Measurements from ENCODE around the gene TMEM45B. TPM values are rescaled to one million over a fixed set of nuclear protein-coding genes. Genes with fewer than 3 reads are reported as not detected.
A peak's percentile ranks its signal among the peaks of the same experiment; 100 is the strongest.

TMEM45B gene
- total and polyA plus RNA-seq, 2 of the 13 experiments (the other 11 are each of a cell fraction or from before 2014, with no cell fraction given): 29.1 to 181 TPM

- no peak for TF ChIP-seq ZBTB20 (CRISPR knock-in tag; IDR thresholded peaks at IDR 0.05; ENCODE audit: borderline replicate concordance, low read depth)
- TF ChIP-seq ZNF747 (CRISPR knock-in tag; IDR thresholded peaks at IDR 0.05; ENCODE audit: borderline replicate concordance): peak; percentile 80; the same call in 1 of the 2 replicates
- no peak for TF ChIP-seq ZNF382 (CRISPR knock-in tag; IDR thresholded peaks at IDR 0.05; ENCODE audit: borderline replicate concordance)
- no peak for TF ChIP-seq ZXDC (CRISPR knock-in tag; IDR thresholded peaks at IDR 0.05)
- TF ChIP-seq ZNF777 (CRISPR knock-in tag; IDR thresholded peaks at IDR 0.05): peak; percentile 41; the same call in 1 of the 2 replicates
- no peak; the same call in 1 of the 2 replicates for TF ChIP-seq TRAFD1 (CRISPR knock-in tag; IDR thresholded peaks at IDR 0.05; ENCODE audit: borderline replicate concordance)
- 0 out of 2 replicates have a peak, but pooled peaks have one; percentile 4 for TF ChIP-seq RFXAP (CRISPR knock-in tag; IDR thresholded peaks at IDR 0.05; ENCODE audit: borderline replicate concordance)
- no peak for TF ChIP-seq E2F5 (CRISPR knock-in tag; conservative IDR thresholded peaks at IDR 0.05)
- TF ChIP-seq ETS1 (CRISPR knock-in tag; IDR thresholded peaks at IDR 0.05): peak; percentile 82; the same call in 1 of the 2 replicates
- no peak for TF ChIP-seq RFX1 (IDR thresholded peaks at IDR 0.05)
- TF ChIP-seq ZBTB3 (CRISPR knock-in tag; IDR thresholded peaks at IDR 0.05; ENCODE audit: borderline replicate concordance, low read depth): no peak
- 0 out of 2 replicates have a peak, but pooled peaks have one; percentile 28 for TF ChIP-seq ESRRA (CRISPR knock-in tag; IDR thresholded peaks at IDR 0.05; ENCODE audit: low read depth)
- no peak for TF ChIP-seq USF2 (IDR thresholded peaks at IDR 0.05; ENCODE audit: low read depth, low read length)
- TF ChIP-seq USF2 (CRISPR knock-in tag; IDR thresholded peaks at IDR 0.05; ENCODE audit: borderline replicate concordance): 0 out of 2 replicates have a peak, but pooled peaks have one; percentile 23
- 0 out of 2 replicates have a peak, but pooled peaks have one; percentile 35 for TF ChIP-seq HINFP (CRISPR knock-in tag; IDR thresholded peaks at IDR 0.05; ENCODE audit: low read depth)
- no peak for TF ChIP-seq PTBP1 (IDR thresholded peaks at IDR 0.05; ENCODE audit: low read depth, low read length, poor library complexity, severe bottlenecking)
These were observed 79.7 kb downstream of the TMEM45B start, which contains the start of gene NFRKB (continued) for GRCh38 chr11:129895126-129896041.
